ENCODE data around the gene ENOX1. TPM values are rescaled to one million over a fixed set of nuclear protein-coding genes. Genes with fewer than 3 reads are reported as not detected.

The ENOX1 gene
- polyA plus RNA-seq, 2 of the 4 experiments (the other 2 are of a cell fraction): 0.28 to 0.41 TPM

- ChIA-PET POLR2A (no interaction called here), CTCF (no interaction called here)
- no peak for TF ChIP-seq RAD21 (conservative IDR thresholded peaks at IDR 0.05 in 1 of 2, IDR thresholded peaks at IDR 0.05 in 1 of 2)
- TF ChIP-seq PBX3 (IDR thresholded peaks at IDR 0.05): no peak
- no peak for TF ChIP-seq NR3C1 (IDR thresholded peaks at IDR 0.05)
- TF ChIP-seq BCL3 (IDR thresholded peaks at IDR 0.05): no peak
- TF ChIP-seq E2F6 (IDR thresholded peaks at IDR 0.05; ENCODE audit: borderline replicate concordance, low read depth): no peak
- TF ChIP-seq HEYL (CRISPR knock-in tag; IDR thresholded peaks at IDR 0.05): no peak
- TF ChIP-seq SMC3 (IDR thresholded peaks at IDR 0.05): no peak
- no peak for TF ChIP-seq RNF2 (IDR thresholded peaks at IDR 0.05; ENCODE audit: borderline replicate concordance, low read depth)
- no peak for TF ChIP-seq KDM1A (IDR thresholded peaks at IDR 0.05; ENCODE audit: low read depth)
- TF ChIP-seq EHMT2 (IDR thresholded peaks at IDR 0.05; ENCODE audit: low read depth): no peak
- no peak for TF ChIP-seq FOSB (CRISPR knock-in tag; IDR thresholded peaks at IDR 0.05)
- no peak for TF ChIP-seq POLR2AphosphoS2 (conservative IDR thresholded peaks at IDR 0.05; ENCODE audit: low read length)
- TF ChIP-seq CBX2 (IDR thresholded peaks at IDR 0.05; ENCODE audit: borderline replicate concordance, low read depth): no peak
- TF ChIP-seq TFCP2L1 (CRISPR knock-in tag; IDR thresholded peaks at IDR 0.05): no peak
- H3K9me3 ChIP-seq: no peaks in the 10 kb centered on the region
- H3K4me2 ChIP-seq: no peak overlapping the region
- H3K4me1 ChIP-seq: peaks cover 10% of the 10 kb centered on the region; the same call in 2 of the 3 replicates
- 87% methylated on average over 4 of the region's 4 CpGs for WGBS (ENCODE audit: missing lambda C conversion rate)
- H3K4me3 ChIP-seq: no peak overlapping the region
- DNase-seq (ENCODE audit: low read depth in 1 of 2, low spot score in 1 of 2) (no peak), FAIRE-seq (no peak), ATAC-seq (no peak)
- H3K27ac ChIP-seq: no peak overlapping the region
These were observed 212.2 kb downstream of the ENOX1 start for GRCh38 chr13:43574605-43575004.

- Histone ChIP-seq H3K4me3 (no peak overlapping the region), H3K27ac (no peak overlapping the region), H3K4me1 (peaks cover 17% of the 10 kb centered on the region; the same call in 2 of the 3 replicates), H3K9me3 (no peaks in the 10 kb centered on the region), H3K4me2 (peak overlapping the region; percentile 51; the same call in 2 of the 3 replicates)
- no peak for DNase-seq (ENCODE audit: low read depth in 1 of 2, low spot score in 1 of 2)
- FAIRE-seq: no peak
- CTCF ChIA-PET: no interaction called here
- 86% methylated on average over 6 of the region's 6 CpGs for WGBS (ENCODE audit: missing lambda C conversion rate)
- no peak for ATAC-seq
- TF ChIP-seq ZC3H11A (IDR thresholded peaks at IDR 0.05): no peak
- TF ChIP-seq PHF8 (IDR thresholded peaks at IDR 0.05; ENCODE audit: borderline replicate concordance, low read depth): no peak
- TF ChIP-seq HMGXB4 (CRISPR knock-in tag; IDR thresholded peaks at IDR 0.05; ENCODE audit: borderline replicate concordance): no peak
- no peak for TF ChIP-seq NFE2L2 (conservative IDR thresholded peaks at IDR 0.05; ENCODE audit: low read length)
- no peak for TF ChIP-seq JUNB (IDR thresholded peaks at IDR 0.05)
- no peak for TF ChIP-seq FOXS1 (CRISPR knock-in tag; IDR thresholded peaks at IDR 0.05)
- no peak for TF ChIP-seq E2F6 (IDR thresholded peaks at IDR 0.05; ENCODE audit: borderline replicate concordance, low read depth)
- TF ChIP-seq ZNF302 (CRISPR knock-in tag; IDR thresholded peaks at IDR 0.05): no peak
- no peak for TF ChIP-seq HOXA7 (CRISPR knock-in tag; IDR thresholded peaks at IDR 0.05)
- no peak for TF ChIP-seq CBX2 (IDR thresholded peaks at IDR 0.05; ENCODE audit: borderline replicate concordance, low read depth)
- POLR2A ChIA-PET: no interaction called here
These were observed 212.8 kb downstream of the ENOX1 start for GRCh38 chr13:43573802-43574514.
